ENCODE measurements around the gene FBXL17.

The FBXL17 gene

GRCh38 chr5:107863125-107863524, 518.8 kb downstream of the FBXL17 start:
- no peaks in the 10 kb centered on the region for H3K9me3 ChIP-seq (ENCODE audit: control insufficient read depth, low read depth, low read length)
- H3K9ac ChIP-seq (ENCODE audit: low read length) = no peak overlapping the region
- no peaks in the 10 kb centered on the region for H3K27me3 ChIP-seq (ENCODE audit: control insufficient read depth, insufficient read depth, low read length)
- no peak overlapping the region for H3K27ac ChIP-seq (ENCODE audit: low read length)
- no peak overlapping the region for H3K4me3 ChIP-seq (ENCODE audit: low read length)
- peaks cover 3% of the 10 kb centered on the region for H3K4me1 ChIP-seq (ENCODE audit: control insufficient read depth, low read depth, low read length)
- no peaks in the 10 kb centered on the region for H3K36me3 ChIP-seq (ENCODE audit: control insufficient read depth, low read depth, low read length)

- H3K9ac ChIP-seq (ENCODE audit: low read length) = no peak overlapping the region
- no peaks in the 10 kb centered on the region for H3K27me3 ChIP-seq (ENCODE audit: control insufficient read depth, insufficient read depth, low read length)
- no peaks in the 10 kb centered on the region for H3K36me3 ChIP-seq (ENCODE audit: control insufficient read depth, low read depth, low read length)
- no peak overlapping the region for H3K27ac ChIP-seq (ENCODE audit: low read length)
- peaks cover 3% of the 10 kb centered on the region for H3K4me1 ChIP-seq (ENCODE audit: control insufficient read depth, low read depth, low read length)
- H3K9me3 ChIP-seq (ENCODE audit: control insufficient read depth, low read depth, low read length) = no peaks in the 10 kb centered on the region
- no peak overlapping the region for H3K4me3 ChIP-seq (ENCODE audit: low read length)
Measured at GRCh38 chr5:107861565-107861964, 520.3 kb downstream of the FBXL17 start.

GRCh38 chr5:107860044-107860443, 521.9 kb downstream of the FBXL17 start:
- peaks cover 3% of the 10 kb centered on the region for H3K4me1 ChIP-seq (ENCODE audit: control insufficient read depth, low read depth, low read length)
- no peak overlapping the region for H3K9ac ChIP-seq (ENCODE audit: low read length)
- no peak overlapping the region for H3K27ac ChIP-seq (ENCODE audit: low read length)
- no peaks in the 10 kb centered on the region for H3K36me3 ChIP-seq (ENCODE audit: control insufficient read depth, low read depth, low read length)
- H3K27me3 ChIP-seq (ENCODE audit: control insufficient read depth, insufficient read depth, low read length) = no peaks in the 10 kb centered on the region
- no peak overlapping the region for H3K4me3 ChIP-seq (ENCODE audit: low read length)
- H3K9me3 ChIP-seq (ENCODE audit: control insufficient read depth, low read depth, low read length) = no peaks in the 10 kb centered on the region

GRCh38 chr5:107858788-107859187, 523.1 kb downstream of the FBXL17 start:
- Histone ChIP-seq H3K4me1 (ENCODE audit: control insufficient read depth, low read depth, low read length) (peaks cover 3% of the 10 kb centered on the region), H3K27me3 (ENCODE audit: control insufficient read depth, insufficient read depth, low read length) (no peaks in the 10 kb centered on the region), H3K4me3 (ENCODE audit: low read length) (no peak overlapping the region), H3K36me3 (ENCODE audit: control insufficient read depth, low read depth, low read length) (no peaks in the 10 kb centered on the region), H3K9me3 (ENCODE audit: control insufficient read depth, low read depth, low read length) (no peaks in the 10 kb centered on the region), H3K9ac (ENCODE audit: low read length) (no peak overlapping the region), H3K27ac (ENCODE audit: low read length) (no peak overlapping the region)

- Histone ChIP-seq H3K9me3 (ENCODE audit: control insufficient read depth, low read depth, low read length) (no peaks in the 10 kb centered on the region), H3K27ac (ENCODE audit: low read length) (no peak overlapping the region), H3K4me3 (ENCODE audit: low read length) (no peak overlapping the region), H3K4me1 (ENCODE audit: control insufficient read depth, low read depth, low read length) (peaks cover 3% of the 10 kb centered on the region), H3K36me3 (ENCODE audit: control insufficient read depth, low read depth, low read length) (no peaks in the 10 kb centered on the region), H3K9ac (ENCODE audit: low read length) (no peak overlapping the region), H3K27me3 (ENCODE audit: control insufficient read depth, insufficient read depth, low read length) (no peaks in the 10 kb centered on the region)
Measured at GRCh38 chr5:107858324-107858723, 523.6 kb downstream of the FBXL17 start.

- no peak overlapping the region for H3K4me3 ChIP-seq (ENCODE audit: low read length)
- H3K4me1 ChIP-seq (ENCODE audit: control insufficient read depth, low read depth, low read length) = peaks cover 3% of the 10 kb centered on the region
- no peaks in the 10 kb centered on the region for H3K36me3 ChIP-seq (ENCODE audit: control insufficient read depth, low read depth, low read length)
- H3K9ac ChIP-seq (ENCODE audit: low read length) = no peak overlapping the region
- H3K27me3 ChIP-seq (ENCODE audit: control insufficient read depth, insufficient read depth, low read length) = no peaks in the 10 kb centered on the region
- H3K9me3 ChIP-seq (ENCODE audit: control insufficient read depth, low read depth, low read length) = no peaks in the 10 kb centered on the region
- no peak overlapping the region for H3K27ac ChIP-seq (ENCODE audit: low read length)
Measured at GRCh38 chr5:107857785-107858184, 524.1 kb downstream of the FBXL17 start.

GRCh38 chr5:107855171-107855570, 526.7 kb downstream of the FBXL17 start:
- H3K36me3 ChIP-seq (ENCODE audit: control insufficient read depth, low read depth, low read length) = no peaks in the 10 kb centered on the region
- no peak overlapping the region for H3K4me3 ChIP-seq (ENCODE audit: low read length)
- no peaks in the 10 kb centered on the region for H3K27me3 ChIP-seq (ENCODE audit: control insufficient read depth, insufficient read depth, low read length)
- H3K27ac ChIP-seq (ENCODE audit: low read length) = no peak overlapping the region
- H3K9me3 ChIP-seq (ENCODE audit: control insufficient read depth, low read depth, low read length) = no peaks in the 10 kb centered on the region
- peaks cover 3% of the 10 kb centered on the region for H3K4me1 ChIP-seq (ENCODE audit: control insufficient read depth, low read depth, low read length)
- H3K9ac ChIP-seq (ENCODE audit: low read length) = no peak overlapping the region

GRCh38 chr5:107853696-107854095, 528.2 kb downstream of the FBXL17 start:
- H3K4me1 ChIP-seq (ENCODE audit: control insufficient read depth, low read depth, low read length) = no peaks in the 10 kb centered on the region

GRCh38 chr5:107853031-107853430, 528.9 kb downstream of the FBXL17 start:
- H3K9ac ChIP-seq (ENCODE audit: low read length) = no peak overlapping the region
- H3K4me1 ChIP-seq (ENCODE audit: control insufficient read depth, low read depth, low read length) = no peaks in the 10 kb centered on the region
- H3K27me3 ChIP-seq (ENCODE audit: control insufficient read depth, insufficient read depth, low read length) = no peaks in the 10 kb centered on the region
- no peaks in the 10 kb centered on the region for H3K9me3 ChIP-seq (ENCODE audit: control insufficient read depth, low read depth, low read length)
- no peak overlapping the region for H3K4me3 ChIP-seq (ENCODE audit: low read length)
- H3K36me3 ChIP-seq (ENCODE audit: control insufficient read depth, low read depth, low read length) = no peaks in the 10 kb centered on the region
- H3K27ac ChIP-seq (ENCODE audit: low read length) = no peak overlapping the region

More at GRCh38 chr5:107853696-107854095, 528.2 kb downstream of the FBXL17 start:
- Histone ChIP-seq H3K4me3 (ENCODE audit: low read length) (no peak overlapping the region), H3K27me3 (ENCODE audit: control insufficient read depth, insufficient read depth, low read length) (no peaks in the 10 kb centered on the region), H3K36me3 (ENCODE audit: control insufficient read depth, low read depth, low read length) (no peaks in the 10 kb centered on the region), H3K9ac (ENCODE audit: low read length) (no peak overlapping the region), H3K27ac (ENCODE audit: low read length) (no peak overlapping the region), H3K9me3 (ENCODE audit: control insufficient read depth, low read depth, low read length) (no peaks in the 10 kb centered on the region)

GRCh38 chr5:107849118-107849517, 532.8 kb downstream of the FBXL17 start:
- Histone ChIP-seq H3K9me3 (ENCODE audit: control insufficient read depth, low read depth, low read length) (no peaks in the 10 kb centered on the region), H3K27ac (ENCODE audit: low read length) (no peak overlapping the region), H3K9ac (ENCODE audit: low read length) (no peak overlapping the region), H3K27me3 (ENCODE audit: control insufficient read depth, insufficient read depth, low read length) (no peaks in the 10 kb centered on the region), H3K4me3 (ENCODE audit: low read length) (no peak overlapping the region), H3K4me1 (ENCODE audit: control insufficient read depth, low read depth, low read length) (peaks cover 3% of the 10 kb centered on the region), H3K36me3 (ENCODE audit: control insufficient read depth, low read depth, low read length) (no peaks in the 10 kb centered on the region)

GRCh38 chr5:107840592-107840991, 541.3 kb downstream of the FBXL17 start:
- H3K4me3 ChIP-seq (ENCODE audit: low read length) = no peak overlapping the region
- H3K9me3 ChIP-seq (ENCODE audit: control insufficient read depth, low read depth, low read length) = no peaks in the 10 kb centered on the region
- no peaks in the 10 kb centered on the region for H3K4me1 ChIP-seq (ENCODE audit: control insufficient read depth, low read depth, low read length)
- H3K27me3 ChIP-seq (ENCODE audit: control insufficient read depth, insufficient read depth, low read length) = no peaks in the 10 kb centered on the region
- no peak overlapping the region for H3K9ac ChIP-seq (ENCODE audit: low read length)
- H3K27ac ChIP-seq (ENCODE audit: low read length) = no peak overlapping the region
- H3K36me3 ChIP-seq (ENCODE audit: control insufficient read depth, low read depth, low read length) = no peaks in the 10 kb centered on the region

- no peak overlapping the region for H3K9ac ChIP-seq (ENCODE audit: low read length)
- no peaks in the 10 kb centered on the region for H3K9me3 ChIP-seq (ENCODE audit: control insufficient read depth, low read depth, low read length)
- H3K36me3 ChIP-seq (ENCODE audit: control insufficient read depth, low read depth, low read length) = no peaks in the 10 kb centered on the region
- no peak overlapping the region for H3K27ac ChIP-seq (ENCODE audit: low read length)
- no peaks in the 10 kb centered on the region for H3K4me1 ChIP-seq (ENCODE audit: control insufficient read depth, low read depth, low read length)
- H3K4me3 ChIP-seq (ENCODE audit: low read length) = no peak overlapping the region
- H3K27me3 ChIP-seq (ENCODE audit: control insufficient read depth, insufficient read depth, low read length) = no peaks in the 10 kb centered on the region
Measured at GRCh38 chr5:107840161-107840560, 541.7 kb downstream of the FBXL17 start.
